ENCODE results near the gene IMMP2L. TPM values are rescaled to one million over a fixed set of nuclear protein-coding genes. Genes with fewer than 3 reads are reported as not detected.

The IMMP2L gene
- polyA plus RNA-seq, 1 of the 3 experiments (the other 2 are of a cell fraction): 10.7 TPM

DNA sequence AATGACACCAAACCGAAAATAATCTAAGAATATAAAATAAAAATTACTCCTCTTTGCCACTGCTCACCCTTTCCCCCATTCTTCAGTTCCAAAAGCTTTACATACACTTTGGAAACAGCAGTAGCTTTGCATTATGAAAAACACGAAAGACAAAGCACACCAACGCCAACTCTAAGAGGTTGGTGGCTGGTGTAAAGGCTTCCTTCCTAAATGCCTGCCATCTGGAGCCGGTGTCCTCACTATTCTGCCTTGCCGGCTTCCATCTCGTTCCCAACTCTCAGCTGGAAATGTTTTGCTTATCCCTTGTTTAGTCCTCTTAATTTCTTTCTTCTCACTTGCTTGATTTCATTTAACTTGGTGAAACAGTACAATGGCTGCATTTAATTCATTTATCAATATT, 752.5 kb downstream of the IMMP2L start (continued):
- no peak for TF ChIP-seq SMC3 (IDR thresholded peaks at IDR 0.05; ENCODE audit: low read depth, low read length)
- TF ChIP-seq JUND (IDR thresholded peaks at IDR 0.05): no peak
- no peak for TF ChIP-seq SIN3A (IDR thresholded peaks at IDR 0.05; ENCODE audit: borderline replicate concordance, low read depth, low read length)

DNA sequence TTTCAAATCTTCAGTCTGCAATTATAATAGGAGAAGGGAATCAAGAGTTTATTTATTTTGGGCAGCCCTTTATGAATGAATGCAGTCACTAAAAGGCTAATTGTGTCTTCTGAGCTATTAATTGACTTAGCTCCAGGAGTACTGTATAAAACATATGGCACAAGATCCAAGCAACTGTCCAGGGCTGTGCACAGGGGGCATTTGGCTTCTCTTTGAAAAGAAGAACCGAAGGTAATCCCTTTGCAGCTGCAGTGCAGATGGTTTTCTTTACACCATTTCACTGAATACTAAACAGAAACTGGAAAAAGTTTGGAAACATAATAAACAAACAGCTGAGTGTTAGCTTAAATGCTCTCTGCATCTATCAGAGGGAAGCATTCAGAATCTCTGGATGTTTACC, 753.9 kb downstream of the IMMP2L start:
- no peaks in the 10 kb centered on the region for H4K20me1 ChIP-seq (ENCODE audit: insufficient read depth)
- H3K4me2 ChIP-seq: no peak overlapping the region
- H3K27me3 ChIP-seq (ENCODE audit: insufficient read depth): no peaks in the 10 kb centered on the region
- no peaks in the 10 kb centered on the region for H3K4me1 ChIP-seq (ENCODE audit: control insufficient read depth in 1 of 2, insufficient read depth in 2 of 2, low read depth in 1 of 2, low read length in 1 of 2)
- H3F3A ChIP-seq (replicated peaks; ENCODE audit: insufficient read depth): no peaks in the 10 kb centered on the region
- WGBS (ENCODE audit: low lambda C conversion rate): 50% methylated on average over 1 of the region's 1 CpG
- H3K36me3 ChIP-seq (replicated peaks in 1 of 2; ENCODE audit: control insufficient read depth in 1 of 2, insufficient read depth in 2 of 2, low read length in 1 of 2): no peaks in the 10 kb centered on the region
- no peaks in the 10 kb centered on the region for H3K9me3 ChIP-seq
- no peak overlapping the region for H3K27ac ChIP-seq (ENCODE audit: low read depth in 2 of 2, low read length in 1 of 2)
- H3K4me3 ChIP-seq (ENCODE audit: low read depth in 2 of 2, low read length in 1 of 2): no peak overlapping the region
- no peak for DNase-seq
- no peaks in the 10 kb centered on the region for H3K79me2 ChIP-seq (ENCODE audit: insufficient read depth)
- ChIA-PET CTCF (no interaction called here), POLR2A (no interaction called here)
- H2AFZ ChIP-seq (ENCODE audit: low read depth): no peak overlapping the region
- H3K9ac ChIP-seq: no peak overlapping the region
- TF ChIP-seq YY1 (IDR thresholded peaks at IDR 0.05; ENCODE audit: low read depth) (no peak), SMC3 (IDR thresholded peaks at IDR 0.05; ENCODE audit: low read depth, low read length) (no peak), RXRA (IDR thresholded peaks at IDR 0.05; ENCODE audit: borderline replicate concordance, low read depth) (no peak), FOXJ3 (CRISPR knock-in tag; IDR thresholded peaks at IDR 0.05) (no peak), EP300 (IDR thresholded peaks at IDR 0.05; ENCODE audit: borderline replicate concordance in 1 of 2, low read depth in 1 of 2, low read length in 1 of 2) (no peak), FOXM1 (IDR thresholded peaks at IDR 0.05; ENCODE audit: low read depth) (no peak)
- TF ChIP-seq, protein P1, sequence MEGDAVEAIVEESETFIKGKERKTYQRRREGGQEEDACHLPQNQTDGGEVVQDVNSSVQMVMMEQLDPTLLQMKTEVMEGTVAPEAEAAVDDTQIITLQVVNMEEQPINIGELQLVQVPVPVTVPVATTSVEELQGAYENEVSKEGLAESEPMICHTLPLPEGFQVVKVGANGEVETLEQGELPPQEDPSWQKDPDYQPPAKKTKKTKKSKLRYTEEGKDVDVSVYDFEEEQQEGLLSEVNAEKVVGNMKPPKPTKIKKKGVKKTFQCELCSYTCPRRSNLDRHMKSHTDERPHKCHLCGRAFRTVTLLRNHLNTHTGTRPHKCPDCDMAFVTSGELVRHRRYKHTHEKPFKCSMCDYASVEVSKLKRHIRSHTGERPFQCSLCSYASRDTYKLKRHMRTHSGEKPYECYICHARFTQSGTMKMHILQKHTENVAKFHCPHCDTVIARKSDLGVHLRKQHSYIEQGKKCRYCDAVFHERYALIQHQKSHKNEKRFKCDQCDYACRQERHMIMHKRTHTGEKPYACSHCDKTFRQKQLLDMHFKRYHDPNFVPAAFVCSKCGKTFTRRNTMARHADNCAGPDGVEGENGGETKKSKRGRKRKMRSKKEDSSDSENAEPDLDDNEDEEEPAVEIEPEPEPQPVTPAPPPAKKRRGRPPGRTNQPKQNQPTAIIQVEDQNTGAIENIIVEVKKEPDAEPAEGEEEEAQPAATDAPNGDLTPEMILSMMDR (IDR thresholded peaks at IDR 0.05): no peak
- TF ChIP-seq, protein P2, sequence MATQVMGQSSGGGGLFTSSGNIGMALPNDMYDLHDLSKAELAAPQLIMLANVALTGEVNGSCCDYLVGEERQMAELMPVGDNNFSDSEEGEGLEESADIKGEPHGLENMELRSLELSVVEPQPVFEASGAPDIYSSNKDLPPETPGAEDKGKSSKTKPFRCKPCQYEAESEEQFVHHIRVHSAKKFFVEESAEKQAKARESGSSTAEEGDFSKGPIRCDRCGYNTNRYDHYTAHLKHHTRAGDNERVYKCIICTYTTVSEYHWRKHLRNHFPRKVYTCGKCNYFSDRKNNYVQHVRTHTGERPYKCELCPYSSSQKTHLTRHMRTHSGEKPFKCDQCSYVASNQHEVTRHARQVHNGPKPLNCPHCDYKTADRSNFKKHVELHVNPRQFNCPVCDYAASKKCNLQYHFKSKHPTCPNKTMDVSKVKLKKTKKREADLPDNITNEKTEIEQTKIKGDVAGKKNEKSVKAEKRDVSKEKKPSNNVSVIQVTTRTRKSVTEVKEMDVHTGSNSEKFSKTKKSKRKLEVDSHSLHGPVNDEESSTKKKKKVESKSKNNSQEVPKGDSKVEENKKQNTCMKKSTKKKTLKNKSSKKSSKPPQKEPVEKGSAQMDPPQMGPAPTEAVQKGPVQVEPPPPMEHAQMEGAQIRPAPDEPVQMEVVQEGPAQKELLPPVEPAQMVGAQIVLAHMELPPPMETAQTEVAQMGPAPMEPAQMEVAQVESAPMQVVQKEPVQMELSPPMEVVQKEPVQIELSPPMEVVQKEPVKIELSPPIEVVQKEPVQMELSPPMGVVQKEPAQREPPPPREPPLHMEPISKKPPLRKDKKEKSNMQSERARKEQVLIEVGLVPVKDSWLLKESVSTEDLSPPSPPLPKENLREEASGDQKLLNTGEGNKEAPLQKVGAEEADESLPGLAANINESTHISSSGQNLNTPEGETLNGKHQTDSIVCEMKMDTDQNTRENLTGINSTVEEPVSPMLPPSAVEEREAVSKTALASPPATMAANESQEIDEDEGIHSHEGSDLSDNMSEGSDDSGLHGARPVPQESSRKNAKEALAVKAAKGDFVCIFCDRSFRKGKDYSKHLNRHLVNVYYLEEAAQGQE (IDR thresholded peaks at IDR 0.05; ENCODE audit: low read depth, low read length): no peak
- TF ChIP-seq, protein P3, sequence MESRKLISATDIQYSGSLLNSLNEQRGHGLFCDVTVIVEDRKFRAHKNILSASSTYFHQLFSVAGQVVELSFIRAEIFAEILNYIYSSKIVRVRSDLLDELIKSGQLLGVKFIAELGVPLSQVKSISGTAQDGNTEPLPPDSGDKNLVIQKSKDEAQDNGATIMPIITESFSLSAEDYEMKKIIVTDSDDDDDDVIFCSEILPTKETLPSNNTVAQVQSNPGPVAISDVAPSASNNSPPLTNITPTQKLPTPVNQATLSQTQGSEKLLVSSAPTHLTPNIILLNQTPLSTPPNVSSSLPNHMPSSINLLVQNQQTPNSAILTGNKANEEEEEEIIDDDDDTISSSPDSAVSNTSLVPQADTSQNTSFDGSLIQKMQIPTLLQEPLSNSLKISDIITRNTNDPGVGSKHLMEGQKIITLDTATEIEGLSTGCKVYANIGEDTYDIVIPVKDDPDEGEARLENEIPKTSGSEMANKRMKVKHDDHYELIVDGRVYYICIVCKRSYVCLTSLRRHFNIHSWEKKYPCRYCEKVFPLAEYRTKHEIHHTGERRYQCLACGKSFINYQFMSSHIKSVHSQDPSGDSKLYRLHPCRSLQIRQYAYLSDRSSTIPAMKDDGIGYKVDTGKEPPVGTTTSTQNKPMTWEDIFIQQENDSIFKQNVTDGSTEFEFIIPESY (IDR thresholded peaks at IDR 0.05; ENCODE audit: borderline replicate concordance, low read depth): no peak
- TF ChIP-seq, protein P4, sequence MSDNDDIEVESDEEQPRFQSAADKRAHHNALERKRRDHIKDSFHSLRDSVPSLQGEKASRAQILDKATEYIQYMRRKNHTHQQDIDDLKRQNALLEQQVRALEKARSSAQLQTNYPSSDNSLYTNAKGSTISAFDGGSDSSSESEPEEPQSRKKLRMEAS (IDR thresholded peaks at IDR 0.05; ENCODE audit: low read depth): no peak
- H3K9me2 ChIP-seq: no peaks in the 10 kb centered on the region

All from SK-N-SH (cell line).